Mesangial cell (primary cell): ENCODE data around the gene P3H2. TPM values are rescaled to one million over a fixed set of nuclear protein-coding genes. Genes with fewer than 3 reads are reported as not detected.

ENCODE experiments used
- total RNA-seq: library from RNA; depleted of rRNA; stranded (reverse); fragments of >200 nt; gene quantifications from 2 replicates; pipeline ENCODE4 v1.2.3, GENCODE V29; 2015

The P3H2 gene
- 67.0 and 101 TPM in 2 replicates for total RNA-seq

GRCh38 chr3:190120269-190121060, at the start of gene P3H2:
Gene P3H2 (minus strand): TSS chr3:190120897. CDS start chr3:190120731, 166 bp downstream.

Other genes starting within 250 kb of the P3H2 start
- 84.9 and 98.0 TPM in 2 replicates for gene CLDN1, start 201.5 kb upstream of the P3H2 start, total RNA-seq